A549 (cell line): ENCODE data around the gene IPMK. TPM values are rescaled to one million over a fixed set of nuclear protein-coding genes. Genes with fewer than 3 reads are reported as not detected.
"Not testable (repeated sequence)": the region's sequence is repeated elsewhere in the genome, so short reads cannot be mapped to it uniquely, and the experiment has no call there.

Experiments used
- ATAC-seq, 2 experiments: fragments of 200-7000 bp in 1 of 2; fragments of >200 bp in 1 of 2; cut with Nextera tagmentation in 1 of 2; cut with Tn5 transposase in 1 of 2; 3 replicates each; pipeline versions ENCODE4 v1.8.0 to v1.9.1; 2018 to 2020; ENCODE audit warnings: mild to moderate bottlenecking in 1 of 2, moderate library complexity in 1 of 2
- CTCF ChIA-PET: fragments of 300-600 bp; sonication (Branson Sonifier 250); formaldehyde crosslinking; extraction: SDS; loops from one replicate; lab custom pipeline; 2021; ENCODE audit warnings: antibody characterized with exemption, inconsistent platforms; lab: Yijun Ruan, JAX
- POLR2A ChIA-PET: fragments of 350-600 bp; formaldehyde crosslinking; extraction: SDS; loops from one replicate; lab custom pipeline; 2021; ENCODE audit warnings: antibody characterized with exemption, inconsistent platforms; lab: Yijun Ruan, JAX
- DNase-seq, 2 experiments: peaks; one replicate each; pipeline versions ENCODE4 v3.0.0 to v3.0.0-alpha.2; 2011 to 2016; ENCODE audit warnings: low read depth in 1 of 2, low spot score in 1 of 2
- FAIRE-seq: peaks from 2 replicates; lab custom pipeline; 2011; peaks lifted over from hg19 to GRCh38; lab: Jason Lieb, UNC
- H3K27ac ChIP-seq, 2 experiments: fragments of >200 bp; sonication (Bioruptor Twin); formaldehyde crosslinking; 3 replicates each; pipeline ENCODE4 v1.5.1; 2016 to 2017
- H3K4me1 ChIP-seq: fragments of >200 bp; sonication (Bioruptor Twin); formaldehyde crosslinking; 3 replicates; pipeline ENCODE4 v1.6.1; 2016
- H3K4me2 ChIP-seq: fragments of >200 bp; sonication (Bioruptor Twin); formaldehyde crosslinking; 3 replicates; pipeline ENCODE4 v1.6.1; 2016
- H3K4me3 ChIP-seq: fragments of >200 bp; sonication (Bioruptor Twin); formaldehyde crosslinking; 3 replicates; pipeline ENCODE4 v1.5.1; 2016
- H3K9me3 ChIP-seq: fragments of >200 bp; sonication (Bioruptor Twin); formaldehyde crosslinking; 3 replicates; pipeline ENCODE4 v1.6.1; 2016
- CBX8 ChIP-seq: fragments of 200-600 bp; sonication (generic); IDR thresholded peaks from 2 replicates; pipeline ENCODE4 v1.6.1; 2016
- CEBPB ChIP-seq, 2 experiments: fragments of >200 bp in 1 of 2; sonication (Bioruptor Twin) in 1 of 2; formaldehyde crosslinking in 1 of 2; IDR thresholded peaks; 2 replicates each; pipeline ENCODE4 v1.6.1; 2012 to 2016
- ELK1 ChIP-seq: fragments of 150-350 bp; IDR thresholded peaks from 2 replicates; pipeline ENCODE4 v1.6.1; 2014; ENCODE audit warnings: low read depth, mild to moderate bottlenecking, low read length
- EP300 ChIP-seq, 2 experiments: fragments of >200 bp; sonication (Bioruptor Twin); formaldehyde crosslinking; IDR thresholded peaks; 2 replicates in 1 of 2; 3 replicates in 1 of 2; pipeline ENCODE4 v1.6.1; 2016 to 2017
- FOSB ChIP-seq: fragments of 250-450 bp; sonication (Bioruptor Pico); IDR thresholded peaks from 2 replicates; pipeline ENCODE4 v1.5.0; 2020; ENCODE audit warnings: mild to moderate bottlenecking, moderate library complexity
- FOSL2 ChIP-seq, 2 experiments: fragments of 450-650 bp in 1 of 2; fragments of >200 bp in 1 of 2; sonication (Bioruptor Twin) in 1 of 2; formaldehyde crosslinking; IDR thresholded peaks; 2 replicates each; pipeline versions ENCODE4 v1.5.0 to v1.6.1; 2016 to 2020; ENCODE audit warnings: mild to moderate bottlenecking in 1 of 2, moderate library complexity in 1 of 2
- GATA3 ChIP-seq: IDR thresholded peaks from 2 replicates; pipeline ENCODE4 v1.6.1; 2012; ENCODE audit warnings: borderline replicate concordance
- HES2 ChIP-seq: fragments of >200 bp; sonication (Bioruptor Twin); formaldehyde crosslinking; IDR thresholded peaks from 2 replicates; pipeline ENCODE4 v1.6.1; 2016
- HOXB13 ChIP-seq: fragments of 250-450 bp; sonication (Bioruptor Pico); IDR thresholded peaks from 2 replicates; pipeline ENCODE4 v1.5.0; 2020; ENCODE audit warnings: low read depth, mild to moderate bottlenecking, moderate library complexity
- HOXB5 ChIP-seq: fragments of 250-450 bp; sonication (Bioruptor Pico); IDR thresholded peaks from 2 replicates; pipeline ENCODE4 v1.5.0; 2020; ENCODE audit warnings: mild to moderate bottlenecking, moderate library complexity
- JUN ChIP-seq, 2 experiments: fragments of >200 bp; sonication (Bioruptor Twin); formaldehyde crosslinking; IDR thresholded peaks; 2 replicates in 1 of 2; 3 replicates in 1 of 2; pipeline ENCODE4 v1.6.1; 2016 to 2017
- JUNB ChIP-seq: fragments of >200 bp; sonication (Bioruptor Twin); formaldehyde crosslinking; IDR thresholded peaks from 2 replicates; pipeline ENCODE4 v1.6.1; 2016
- MAZ ChIP-seq: fragments of 150-350 bp; IDR thresholded peaks from 2 replicates; pipeline ENCODE4 v1.6.1; 2014; ENCODE audit warnings: antibody characterized with exemption, low read depth, low read length, borderline replicate concordance
- PBX3 ChIP-seq: IDR thresholded peaks from 2 replicates; pipeline ENCODE4 v1.6.1; 2012
- REST ChIP-seq: fragments of 200-600 bp; sonication (generic); IDR thresholded peaks from 2 replicates; pipeline ENCODE4 v1.6.1; 2016; ENCODE audit warnings: antibody characterized with exemption, mild to moderate bottlenecking, moderate library complexity
- RFX5 ChIP-seq: fragments of 450-650 bp; IDR thresholded peaks from 2 replicates; pipeline ENCODE4 v1.7.1; 2014; ENCODE audit warnings: antibody characterized with exemption, mild to moderate bottlenecking, moderate library complexity
- TP53 ChIP-seq: fragments of 250-450 bp; sonication (Bioruptor Pico); IDR thresholded peaks from 2 replicates; pipeline ENCODE4 v1.5.0; 2021; ENCODE audit warnings: mild to moderate bottlenecking, moderate library complexity
- WGBS: methylation state at CpG from one replicate; pipeline ENCODE4 v1.1.6; 2017; ENCODE audit errors: missing lambda C conversion rate; 5-methylcytosine and 5-hydroxymethylcytosine counted together
- polyA plus RNA-seq, 4 experiments: library from polyadenylated mRNA; depleted of rRNA in 3 of 4; stranded (reverse); fragments of >200 nt; fragmentation: RNase III in 1 of 4; extraction: RNeasy Plus Mini Kit Qiagen cat#74134 plus additional on column Dnase treatment in 1 of 4; gene quantifications; 2 replicates in 3 of 4; 3 replicates in 1 of 4; pipeline ENCODE4 v1.2.3, GENCODE V29; 2011 to 2017

The IPMK gene
- polyA plus RNA-seq, 2 of the 4 experiments (the other 2 are of a cell fraction), result 2.9 to 5.6 TPM

- POLR2A ChIA-PET, result no interaction called here
- no peak overlapping the region for H3K4me3 ChIP-seq
- 87% methylated on average over 4 of the region's 4 CpGs for WGBS
- DNase-seq, result no peak
- FAIRE-seq, result no peak
- CTCF ChIA-PET, result no interaction called here
- ATAC-seq, result no peak
- H3K4me1 ChIP-seq, result peaks cover 33% of the 10 kb centered on the region
- no peak overlapping the region for H3K27ac ChIP-seq
- peaks cover 2% of the 10 kb centered on the region; the same call in 1 of the 3 replicates for H3K9me3 ChIP-seq
- TF ChIP-seq HOXB13 (CRISPR knock-in tag) (no peak), JUN (IDR thresholded peaks at IDR 0.05) (no peak), ELK1 (no peak), FOSB (CRISPR knock-in tag) (no peak), CBX8 (no peak), TP53 (CRISPR knock-in tag) (no peak), PBX3 (no peak), RFX5 (no peak), HOXB5 (CRISPR knock-in tag) (no peak), MAZ (no peak), REST (no peak)
- H3K4me2 ChIP-seq, result no peak overlapping the region
Measured at GRCh38 chr10:58258977-58259692, 8.6 kb downstream of the IPMK start.

GRCh38 chr10:58256013-58256780, 11.5 kb downstream of the IPMK start:
- CTCF ChIA-PET; H3K4me3 ChIP-seq; H3K9me3 ChIP-seq; FAIRE-seq; ATAC-seq; POLR2A ChIA-PET; TF ChIP-seq FOSL2 (IDR thresholded peaks at IDR 0.05): not testable (repeated sequence)
- TF ChIP-seq FOSL2 (CRISPR knock-in tag; IDR thresholded peaks at IDR 0.05) (0 out of 2 replicates have a peak, but pooled peaks have one; percentile 7), EP300 (IDR thresholded peaks at IDR 0.05) (peak; percentile 28 to 63; a peak in 3 of 5 replicates), CEBPB (IDR thresholded peaks at IDR 0.05) (peak; percentile 66 to 70), JUN (IDR thresholded peaks at IDR 0.05) (0 out of 5 replicates have a peak, but pooled peaks of 1 of the 2 experiments have one; percentile 24), JUNB (peak; percentile 24; the same call in 1 of the 2 replicates), HES2 (peak; percentile 57), GATA3 (peak; percentile 53; the same call in 1 of the 2 replicates)
- WGBS, result 57% methylated on average over 7 of the region's 7 CpGs
- peak in 1 of 2 experiments; percentile 70 for DNase-seq
- peak overlapping the region; percentile 67 to 71 for H3K27ac ChIP-seq
- peaks cover 25% of the 10 kb centered on the region for H3K4me1 ChIP-seq
- peak overlapping the region; percentile 38; the same call in 2 of the 3 replicates for H3K4me2 ChIP-seq
